NOMO-1 treated with DMSO at 0.1 percent for 48 hours (cell line): ENCODE measurements around the gene DCST1.
A peak's percentile ranks its signal among the peaks of the same experiment; 100 is the strongest.

Source experiments
- DNase-seq: peaks from one replicate; lab custom pipeline; 2025; ENCODE audit not compliant: unreplicated experiment; lab: John Stamatoyannopoulos, UW

DCST1 gene

DNA sequence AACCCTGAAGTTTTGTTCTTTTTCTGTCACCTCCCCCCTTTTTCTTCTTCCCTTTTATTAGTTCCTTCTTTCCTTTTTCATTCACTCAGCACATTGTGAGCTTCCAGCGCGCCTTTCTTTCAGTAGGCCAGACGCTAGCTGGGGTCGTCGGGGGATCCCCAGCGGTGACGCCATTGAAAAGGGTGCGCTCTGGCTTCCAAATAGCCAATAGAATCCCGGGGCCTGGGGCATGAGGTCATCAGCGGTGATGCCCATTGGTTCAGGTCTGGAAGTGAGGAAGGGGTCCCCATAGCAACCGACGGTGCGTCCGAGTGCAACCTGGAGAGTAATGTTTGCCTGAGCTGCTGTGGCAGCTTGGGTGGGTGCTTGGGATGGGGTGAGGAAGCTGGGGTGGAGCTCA is 38.1 kb downstream of the DCST1 start:
- DNase-seq = no peak

DNA sequence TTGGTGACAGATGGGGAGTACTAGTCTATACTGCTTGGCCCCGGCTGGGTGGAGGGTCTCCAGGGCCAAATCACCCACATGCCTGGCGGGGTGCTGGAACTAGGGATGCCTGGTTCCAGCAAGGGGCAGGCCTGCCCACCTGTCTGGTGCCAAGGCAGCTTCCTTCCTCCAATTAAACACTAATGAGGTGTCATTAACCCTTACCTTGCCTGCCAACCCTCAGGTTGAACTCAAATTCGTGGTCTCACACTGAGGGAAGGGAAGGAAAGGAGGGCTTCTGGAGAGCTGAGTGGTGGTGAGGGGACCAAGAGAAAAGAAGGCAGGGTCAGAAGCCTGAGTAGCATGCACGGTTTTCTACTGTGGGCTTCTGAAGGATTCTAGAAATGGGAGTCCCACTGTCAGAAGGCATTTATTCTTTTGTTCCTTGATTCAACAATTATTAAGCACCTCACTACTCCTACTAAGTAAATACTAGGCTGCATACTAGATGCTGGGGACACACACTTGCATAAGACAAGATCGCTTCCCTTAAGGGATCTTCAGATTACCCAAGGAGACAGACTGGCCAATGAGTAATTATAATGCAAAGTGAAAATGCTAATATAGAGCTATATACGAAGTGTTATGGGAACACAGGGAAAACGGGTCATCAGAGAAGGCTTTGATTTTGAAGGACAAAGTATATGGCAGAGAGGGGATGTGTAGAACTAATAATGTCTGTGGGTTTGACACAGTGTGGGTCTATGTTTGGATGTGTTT is 39.1 kb downstream of the DCST1 start:
- no peak for DNase-seq

DNA sequence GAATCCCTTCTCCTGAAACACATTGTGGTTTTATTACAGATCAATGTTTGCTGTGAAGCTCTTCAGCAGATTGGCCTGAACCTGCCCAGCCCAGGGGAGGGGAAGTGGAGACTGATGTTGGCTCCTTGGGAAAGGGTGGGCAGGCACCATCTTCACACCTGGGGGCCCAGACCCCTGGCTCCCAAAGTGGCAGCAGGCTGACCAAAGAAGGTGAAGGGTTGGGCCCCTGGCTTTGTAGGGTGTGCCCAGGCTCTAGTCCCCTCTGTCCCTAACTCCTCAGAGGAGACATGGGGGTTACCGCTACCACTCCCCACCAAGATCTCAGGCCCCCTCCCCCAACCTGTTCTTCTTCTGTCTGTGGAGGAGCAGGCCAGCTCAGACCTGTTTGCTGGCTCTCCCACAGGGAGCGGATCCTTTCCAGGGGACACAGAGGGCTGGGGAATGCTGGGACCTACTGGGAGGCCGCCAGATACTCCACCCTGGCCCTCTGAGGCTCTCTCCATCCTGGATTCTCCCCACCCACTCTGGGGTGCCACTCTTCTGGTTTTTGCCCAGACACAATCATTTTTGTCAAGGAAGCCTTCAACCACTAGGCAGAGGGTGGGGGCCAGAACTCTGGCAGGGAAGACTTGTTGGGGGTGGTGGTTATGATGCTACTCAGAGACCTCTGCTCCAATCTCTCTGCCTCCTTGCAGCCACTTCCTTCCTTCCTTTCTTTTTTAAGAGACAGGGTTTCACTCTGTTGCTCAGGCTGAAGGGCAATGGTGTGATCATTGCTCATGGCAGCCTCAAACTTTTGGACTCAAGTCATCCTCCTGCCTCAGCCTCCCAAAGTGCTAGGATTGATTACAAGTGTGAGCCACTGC is 40.0 kb downstream of the DCST1 start:
- no peak for DNase-seq

DNA sequence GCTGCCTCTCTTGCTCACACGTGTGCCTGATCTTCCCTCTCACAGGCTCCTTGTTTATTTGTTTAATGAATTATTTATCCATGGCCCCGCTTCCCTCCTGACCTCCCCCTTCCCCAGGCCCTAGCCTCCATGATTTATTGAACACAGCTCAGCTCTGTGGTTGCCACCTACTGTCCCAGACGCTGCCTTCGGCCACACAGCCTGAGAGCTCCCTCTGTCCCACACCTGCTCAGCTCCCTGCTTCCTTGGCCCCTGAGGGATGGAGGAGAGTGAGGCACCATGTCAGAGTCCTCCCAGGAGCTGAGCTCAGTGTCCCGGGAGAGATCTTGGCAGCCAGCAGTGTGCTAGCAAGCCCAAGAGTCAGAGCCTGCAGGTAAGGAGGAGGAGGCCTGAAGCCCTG is 41.9 kb downstream of the DCST1 start:
- no peak for DNase-seq

DNA sequence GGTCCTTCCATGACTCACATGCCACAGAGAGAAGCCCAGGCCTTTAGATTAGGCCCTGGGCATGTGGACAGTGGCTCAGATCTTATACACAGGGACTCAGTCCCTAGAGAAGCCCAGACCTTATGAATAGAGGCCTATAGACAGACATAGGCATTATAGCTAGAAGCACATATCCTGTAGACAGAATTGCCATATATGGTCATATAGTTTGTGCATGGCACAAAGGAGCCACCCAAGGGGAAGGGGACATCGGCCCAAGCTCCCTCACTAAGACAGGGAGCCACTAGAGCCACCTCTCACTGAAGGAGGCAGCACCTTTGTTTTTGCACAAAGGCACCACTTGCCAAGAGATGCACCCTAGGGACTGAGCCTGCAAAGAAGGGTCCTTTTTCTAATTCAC is 42.7 kb downstream of the DCST1 start:
- DNase-seq = no peak

DNA sequence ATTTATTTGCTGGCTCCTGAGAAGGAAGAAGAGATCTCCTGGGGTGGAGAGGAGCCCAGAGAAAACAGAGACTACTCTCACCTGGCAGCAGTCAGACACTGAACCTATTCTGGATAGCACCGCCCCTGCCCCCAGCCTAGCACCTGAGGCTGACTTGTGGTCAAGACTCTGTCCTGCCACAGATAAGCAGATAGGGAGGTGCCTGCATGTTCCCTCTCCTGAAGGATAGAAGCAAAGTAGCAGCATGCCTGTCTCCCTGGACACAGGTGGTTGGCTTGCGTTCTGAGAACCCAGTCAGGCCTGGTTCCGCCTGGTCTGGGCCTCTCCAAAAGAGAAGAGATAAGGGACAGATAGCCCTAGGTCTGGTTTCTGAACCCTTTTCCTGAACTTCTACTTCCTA is 43.7 kb downstream of the DCST1 start:
- no peak for DNase-seq

DNA sequence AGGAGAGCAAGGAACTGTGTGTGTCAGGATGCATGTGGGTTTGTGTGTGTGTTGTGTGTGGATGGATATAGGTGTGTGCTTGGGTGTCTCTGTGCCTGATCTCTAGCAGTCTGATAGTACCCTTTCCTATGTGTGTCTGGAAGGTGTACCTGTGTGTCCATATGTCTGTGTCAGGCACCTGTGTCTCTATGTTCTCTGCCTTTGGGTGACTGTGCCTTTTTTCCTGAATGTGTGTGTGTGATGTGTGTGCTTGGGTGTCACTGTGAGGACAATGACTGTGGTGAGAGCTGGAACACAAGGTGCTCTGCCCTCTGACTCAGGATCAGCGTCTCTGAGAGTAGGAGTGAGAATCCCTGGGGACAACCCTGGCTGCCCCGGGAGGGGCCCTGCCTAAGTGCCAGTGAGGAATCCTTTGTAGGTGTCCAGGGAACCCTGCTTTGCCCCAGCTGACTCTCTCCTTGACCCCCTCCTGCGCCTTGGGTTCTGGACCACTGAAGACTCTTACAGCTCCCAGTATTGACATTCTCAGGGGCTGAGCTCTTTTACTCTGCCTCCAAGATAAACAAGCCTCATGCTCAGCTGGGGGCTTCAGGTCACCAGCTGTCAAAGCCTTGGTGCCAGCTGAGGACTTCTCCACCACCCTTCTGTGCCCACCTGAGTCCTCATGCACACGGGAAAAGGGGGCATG is 44.3 kb downstream of the DCST1 start:
- no peak for DNase-seq

DNA sequence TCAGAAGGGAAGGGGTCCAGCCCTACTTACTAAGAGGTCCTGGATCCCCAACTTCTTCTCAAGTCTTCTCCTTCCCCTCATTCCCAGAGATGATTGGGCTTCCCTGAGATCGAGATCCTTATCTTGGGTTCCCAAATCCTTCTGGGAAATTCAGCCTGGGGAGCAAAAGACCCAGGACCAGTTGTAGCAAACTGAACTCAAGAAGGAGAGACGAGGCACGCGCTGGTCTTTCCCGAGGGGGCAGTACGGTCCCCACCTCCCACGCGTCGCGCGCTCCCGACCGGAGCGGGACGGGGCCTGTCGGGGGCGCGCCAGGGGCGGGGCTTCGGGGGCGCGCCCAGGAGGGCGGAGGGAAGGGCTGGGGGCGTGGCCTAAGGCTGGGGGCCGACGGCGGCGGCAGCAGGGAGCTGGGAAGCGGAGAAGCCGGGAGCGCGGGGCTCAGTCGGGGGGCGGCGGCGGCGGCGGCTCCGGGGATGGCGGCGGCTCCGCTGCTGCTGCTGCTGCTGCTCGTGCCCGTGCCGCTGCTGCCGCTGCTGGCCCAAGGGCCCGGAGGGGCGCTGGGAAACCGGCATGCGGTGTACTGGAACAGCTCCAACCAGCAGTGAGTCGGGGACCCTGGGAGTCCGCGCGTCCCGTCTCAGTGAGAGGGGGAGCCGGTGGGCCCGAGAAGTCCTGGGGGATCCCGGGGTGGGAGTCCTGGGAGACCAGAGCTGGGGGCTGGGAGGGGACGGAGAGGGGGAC is 45.0 kb downstream of the DCST1 start, which contains the start of gene EFNA3:
EFNA3 (plus strand) TSS at position 369 of the 741 bp plus-strand sequence; CDS start at position 474, 105 bp downstream.
- peak; percentile 17 for DNase-seq

DNA sequence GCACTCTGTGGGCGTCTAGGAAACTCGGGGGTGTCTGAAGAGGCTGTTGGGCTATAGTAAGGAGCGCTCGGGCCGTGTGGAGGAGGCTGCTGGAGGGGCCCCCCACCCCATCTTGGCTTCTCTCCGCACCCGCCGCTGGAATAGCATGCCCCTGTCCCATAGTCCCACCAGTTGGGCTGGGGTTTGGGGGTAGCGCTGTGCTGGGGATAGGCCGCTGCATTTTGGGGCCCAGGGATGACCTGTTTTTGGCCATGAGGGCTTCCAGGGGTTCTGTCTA is 45.5 kb downstream of the DCST1 start:
- no peak for DNase-seq

DNA sequence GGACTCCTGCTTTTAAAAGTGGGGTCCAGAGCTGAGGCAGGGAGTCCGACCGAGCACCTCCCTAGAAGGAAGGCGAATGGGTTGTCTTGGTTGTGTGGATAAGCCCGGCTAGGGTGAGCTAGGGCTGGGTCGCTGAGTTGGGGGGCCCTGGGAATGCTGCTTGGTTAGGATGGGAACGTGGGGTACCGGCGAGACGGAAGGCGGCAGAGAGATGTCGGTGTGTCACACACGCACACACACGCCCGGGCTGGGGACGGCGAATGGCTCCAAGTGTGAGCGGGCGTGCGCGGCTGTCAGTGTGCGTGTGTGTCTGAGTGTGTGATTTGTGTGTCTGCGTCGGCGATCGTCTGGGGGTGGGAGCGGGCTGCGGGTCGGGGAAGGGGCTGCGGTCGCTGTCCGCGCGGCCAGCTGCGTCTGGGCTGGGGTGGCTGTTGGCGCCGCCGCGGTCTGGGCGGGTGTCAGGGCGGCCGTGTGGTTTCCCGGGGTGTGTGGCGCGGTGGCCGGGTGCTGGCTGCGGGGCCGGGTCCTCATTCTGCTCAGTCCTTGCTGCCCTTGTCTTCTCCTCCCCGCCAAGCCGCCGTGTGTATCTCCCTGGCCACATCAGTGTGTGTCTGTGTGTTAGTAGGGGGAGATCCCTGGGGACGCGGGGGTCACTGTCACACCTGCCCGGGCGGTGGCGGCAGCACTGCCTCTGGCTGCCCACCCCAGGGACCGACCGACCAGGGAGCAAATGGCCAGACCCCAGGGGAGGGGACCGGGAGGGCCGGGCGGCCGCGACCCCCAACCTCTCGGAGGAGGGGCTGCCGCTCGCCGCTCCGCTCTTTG is 46.1 kb downstream of the DCST1 start:
- no peak for DNase-seq

DNA sequence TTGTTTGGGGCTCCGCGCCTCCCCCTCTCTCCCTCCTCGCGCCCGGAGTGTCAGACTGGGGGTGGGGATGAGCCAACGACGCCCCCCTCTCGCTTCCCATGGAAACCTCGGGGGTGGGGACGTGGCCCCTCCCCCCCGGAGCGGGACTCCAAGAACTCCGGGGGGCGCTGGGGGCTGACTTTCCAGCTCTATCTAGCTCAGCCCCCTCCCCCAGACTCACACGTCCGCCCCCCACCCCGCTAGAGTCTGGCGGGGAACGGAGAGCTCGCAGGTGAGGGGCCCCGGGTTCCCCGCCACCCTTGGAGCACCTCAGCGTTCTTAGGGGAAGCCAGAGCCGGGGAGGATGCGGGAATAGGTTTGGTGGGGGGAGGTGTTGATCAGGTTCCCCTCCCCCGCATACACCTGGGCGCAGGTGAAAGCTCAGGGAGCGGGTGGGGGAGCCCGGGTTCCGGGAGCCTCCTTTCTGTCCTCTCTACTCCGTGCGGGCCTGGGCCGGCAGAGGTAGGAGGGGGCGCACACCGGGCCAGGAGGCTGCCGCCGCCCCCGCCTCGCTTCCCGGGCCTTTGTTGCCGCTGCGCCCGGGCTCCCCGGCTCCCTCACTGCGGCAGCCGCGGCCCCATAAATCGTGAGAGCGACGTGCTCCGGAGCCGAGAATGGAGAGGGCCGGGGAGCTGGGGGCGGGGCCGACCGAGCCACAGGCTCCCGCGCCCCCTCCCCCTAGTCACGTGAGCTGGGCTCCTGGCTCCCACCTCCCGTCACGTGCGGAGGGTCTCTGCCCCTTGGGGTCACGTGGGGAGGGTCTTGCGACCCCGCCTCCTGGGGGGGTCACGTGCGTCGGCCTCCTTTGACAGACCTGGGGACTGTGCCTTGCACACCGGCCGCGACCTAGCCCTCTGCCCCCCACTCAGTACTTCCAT is 46.9 kb downstream of the DCST1 start:
- no peak for DNase-seq

DNA sequence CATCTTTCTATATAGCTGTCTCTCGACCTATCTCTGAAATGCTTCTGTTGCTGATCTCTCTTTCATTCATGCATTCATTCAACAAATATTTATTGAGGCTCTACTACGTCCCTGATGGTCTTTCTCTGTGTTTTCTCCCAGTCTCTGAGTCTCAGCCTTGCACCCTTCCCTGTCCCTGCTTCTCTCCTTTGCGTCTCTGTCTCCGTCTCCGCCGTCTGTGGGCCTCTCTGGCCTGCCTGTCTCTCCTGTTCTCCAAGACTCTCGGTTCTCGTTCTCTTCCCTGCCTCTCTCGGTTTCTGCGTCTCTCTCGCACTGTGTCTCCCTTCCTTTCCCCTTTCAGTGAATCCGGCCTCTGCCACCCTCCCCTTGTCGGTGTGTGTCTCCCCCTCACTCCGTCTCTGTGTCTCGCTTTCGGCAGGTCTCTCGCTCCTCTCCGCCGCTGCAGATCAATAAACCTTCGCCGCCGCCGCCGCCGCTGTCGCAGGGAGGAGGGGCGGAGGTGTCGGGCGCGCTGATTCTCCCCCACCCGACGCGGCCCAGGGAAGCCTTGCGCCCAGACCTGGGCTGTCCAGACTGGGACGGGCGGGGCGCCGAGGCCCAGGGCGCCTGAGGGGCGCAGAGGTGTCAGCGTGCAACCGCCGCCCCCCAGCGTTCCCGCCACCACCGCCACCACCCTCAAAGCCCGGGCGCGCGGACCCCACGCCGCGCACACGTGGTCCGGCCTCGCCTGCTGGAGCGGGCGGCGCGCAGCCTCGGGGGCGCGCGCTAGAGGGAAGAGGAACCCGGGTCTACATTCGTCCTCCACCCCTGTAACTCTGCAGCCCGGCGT is 48.1 kb downstream of the DCST1 start:
- DNase-seq = peak; percentile 15

DNA sequence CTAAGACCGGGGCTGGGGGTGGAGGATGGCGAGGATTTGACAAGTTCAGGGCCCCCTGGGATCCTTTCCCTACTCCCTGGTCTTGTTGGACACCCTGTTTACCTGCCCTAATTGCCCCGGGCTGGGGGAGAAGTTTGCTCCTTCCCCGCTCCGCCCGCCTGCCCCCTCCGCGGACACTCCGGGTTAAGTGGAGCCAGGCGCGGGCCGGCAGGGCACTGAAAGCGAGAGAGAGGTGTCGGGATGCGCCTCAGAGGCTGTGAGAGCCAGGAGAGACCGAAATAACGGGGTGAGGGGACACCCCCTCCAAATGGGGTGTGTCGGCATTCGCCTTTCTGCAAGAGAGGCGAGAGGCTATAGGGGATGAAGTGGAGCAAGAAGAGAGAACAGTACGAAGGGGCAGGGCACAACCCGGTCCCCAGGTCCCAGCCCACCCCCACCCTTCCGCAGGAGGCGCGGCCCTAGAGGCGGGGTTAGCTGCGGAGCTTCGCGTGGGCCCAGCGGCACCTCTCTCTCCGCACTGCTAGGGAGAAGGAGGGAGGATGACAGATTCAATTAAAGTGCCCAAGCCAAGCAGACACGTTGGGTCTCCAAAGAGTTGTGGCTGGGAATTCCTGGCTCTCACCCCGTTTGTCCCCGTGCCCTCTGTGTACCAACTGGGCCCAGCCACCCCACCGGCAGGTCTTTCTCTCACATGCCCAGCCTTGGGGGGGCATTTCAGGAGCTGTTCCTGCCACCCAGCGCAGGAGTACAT is 48.9 kb downstream of the DCST1 start:
- DNase-seq = no peak

DNA sequence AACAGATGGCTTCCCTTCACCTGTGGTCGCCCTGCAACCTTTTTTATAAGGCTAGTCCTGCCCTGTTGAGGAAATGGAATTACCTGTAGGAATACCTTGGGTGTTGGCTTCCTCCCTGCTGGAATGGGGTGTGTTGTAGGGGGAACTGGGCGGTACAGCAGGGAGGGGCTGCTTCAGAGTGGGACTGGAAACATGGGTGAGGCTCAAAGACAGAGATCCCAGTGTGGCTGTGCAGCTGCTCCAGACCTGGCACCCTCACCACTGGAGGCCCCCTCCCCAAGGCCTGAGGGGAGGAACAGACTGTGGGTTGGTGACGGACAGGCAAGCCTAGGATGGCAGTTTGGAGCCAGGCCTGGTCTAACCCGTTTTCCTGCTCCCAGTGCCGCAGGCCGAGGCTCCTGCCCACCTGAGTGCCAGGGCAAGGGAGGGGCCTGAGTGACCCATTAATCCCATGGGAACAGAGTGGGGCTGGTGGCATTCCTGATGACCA is 49.5 kb downstream of the DCST1 start:
- no peak for DNase-seq

DNA sequence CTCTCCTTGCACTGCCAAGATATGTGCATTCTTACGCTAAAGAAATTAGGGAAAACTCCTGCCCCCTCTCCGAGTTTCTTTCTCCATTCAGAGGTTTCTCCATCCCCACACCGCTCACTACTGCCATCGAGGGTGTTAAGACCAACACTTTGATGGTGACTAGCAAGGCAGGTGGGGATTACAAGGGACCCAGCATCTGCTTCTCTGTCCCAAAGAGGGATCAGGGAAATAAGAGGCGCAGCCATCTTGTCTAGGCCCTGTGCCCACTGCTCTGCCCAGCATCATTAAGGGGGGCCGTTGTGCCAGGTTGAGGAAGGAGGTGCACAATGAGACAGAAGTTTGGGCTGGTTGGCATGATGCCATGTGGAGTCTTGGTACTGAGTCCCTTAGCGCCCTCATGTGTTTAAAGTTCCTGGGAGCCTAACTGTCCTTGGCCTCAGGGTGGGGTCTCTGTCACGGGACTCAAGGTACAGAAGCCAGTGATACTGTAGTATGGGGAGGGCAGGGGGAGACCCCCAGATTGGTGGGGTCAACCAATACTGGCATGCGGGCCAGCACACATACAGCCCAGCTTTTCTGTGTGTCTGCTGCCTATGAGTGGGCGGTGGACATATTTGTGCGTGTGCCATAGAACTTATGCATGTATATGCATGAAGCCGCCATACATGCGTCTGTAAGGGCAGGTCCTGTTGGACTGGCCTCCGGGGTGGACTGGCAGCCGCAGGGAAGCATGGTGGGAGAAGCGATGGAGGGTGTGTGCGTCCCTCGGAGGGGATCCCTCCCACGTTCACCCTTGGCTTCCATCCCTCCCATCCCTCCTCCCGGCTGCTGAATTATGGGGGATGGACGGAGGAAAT is 50.5 kb downstream of the DCST1 start:
- DNase-seq = peak; percentile 16

DNA sequence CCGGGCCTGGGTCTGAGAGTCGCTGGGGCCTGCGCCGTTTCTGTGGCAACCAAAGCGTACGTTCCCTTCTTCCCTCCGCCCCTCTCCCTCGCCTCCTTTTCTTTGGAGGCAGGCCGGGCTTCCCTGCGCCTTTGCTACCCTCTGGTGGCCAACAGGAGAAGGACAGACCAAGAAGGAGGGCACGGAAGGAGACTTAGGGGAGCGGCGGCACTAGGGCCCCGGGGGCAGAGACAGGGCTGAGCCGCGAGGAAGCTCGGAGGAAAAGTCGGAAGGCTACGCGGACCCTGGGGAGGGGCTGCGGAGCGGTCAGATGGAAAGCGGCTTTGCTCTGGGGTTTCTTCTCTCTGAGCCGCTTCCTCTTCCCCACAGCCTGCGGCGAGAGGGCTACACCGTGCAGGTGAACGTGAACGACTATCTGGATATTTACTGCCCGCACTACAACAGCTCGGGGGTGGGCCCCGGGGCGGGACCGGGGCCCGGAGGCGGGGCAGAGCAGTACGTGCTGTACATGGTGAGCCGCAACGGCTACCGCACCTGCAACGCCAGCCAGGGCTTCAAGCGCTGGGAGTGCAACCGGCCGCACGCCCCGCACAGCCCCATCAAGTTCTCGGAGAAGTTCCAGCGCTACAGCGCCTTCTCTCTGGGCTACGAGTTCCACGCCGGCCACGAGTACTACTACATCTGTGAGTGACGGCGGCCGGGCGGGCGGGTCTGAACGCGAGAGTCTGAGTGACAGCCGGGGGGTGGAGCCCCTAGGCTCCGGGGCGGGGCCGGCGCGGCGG is 51.3 kb downstream of the DCST1 start:
- peak; percentile 97 for DNase-seq
